Fibroblast of lung (primary cell): ENCODE results near the gene NOL4L. TPM values are rescaled to one million over a fixed set of nuclear protein-coding genes. Genes with fewer than 3 reads are reported as not detected.

Experiments used
- DNase-seq, 2 donors: peaks; one replicate each; pipeline versions ENCODE4 v3.0.0 to v3.0.0-alpha.2; 2010; ENCODE audit warnings: low read depth in 2 of 2
- H2AFZ ChIP-seq: 2 replicates; pipeline ENCODE4 v1.5.1; 2012; ENCODE audit warnings: low read length, control low read depth, inconsistent platforms
- H3K27ac ChIP-seq: 2 replicates; pipeline ENCODE4 v1.5.1; 2011; ENCODE audit warnings: low read length, control low read depth; ENCODE audit not compliant: insufficient read depth
- H3K27me3 ChIP-seq: 2 replicates; pipeline ENCODE4 v1.5.1; 2011; ENCODE audit warnings: mild to moderate bottlenecking, low read length; ENCODE audit not compliant: control insufficient read depth, insufficient read depth
- H3K36me3 ChIP-seq: 2 replicates; pipeline ENCODE4 v1.5.1; 2011; ENCODE audit warnings: low read length; ENCODE audit not compliant: control insufficient read depth, insufficient read depth
- H3K4me1 ChIP-seq: 2 replicates; pipeline ENCODE4 v1.5.1; 2011; ENCODE audit warnings: low read length; ENCODE audit not compliant: control insufficient read depth, insufficient read depth; ENCODE audit errors: extremely low read depth
- H3K4me2 ChIP-seq: 2 replicates; pipeline ENCODE4 v1.5.1; 2011; ENCODE audit warnings: low read length, control low read depth; ENCODE audit not compliant: insufficient read depth; ENCODE audit errors: extremely low read depth
- H3K4me3 ChIP-seq, 4 experiments: fragments of 200-600 bp in 1 of 4; sonication (generic) in 1 of 4; replicated peaks in 1 of 4; 2 replicates each; pipeline ENCODE4 v1.5.1; 2011 to 2016; ENCODE audit warnings: low read length in 4 of 4, low read depth in 3 of 4, mild to moderate bottlenecking in 3 of 4, control low read depth in 2 of 4, inconsistent platforms in 1 of 4, mixed read lengths in 1 of 4; ENCODE audit not compliant: insufficient read depth in 1 of 4; ENCODE audit errors: control extremely low read depth in 1 of 4
- H3K79me2 ChIP-seq: 2 replicates; pipeline ENCODE4 v1.5.1; 2012; ENCODE audit warnings: mild to moderate bottlenecking, low read length, inconsistent platforms; ENCODE audit not compliant: control insufficient read depth, insufficient read depth
- H3K9ac ChIP-seq: 2 replicates; pipeline ENCODE4 v1.5.1; 2011; ENCODE audit warnings: mild to moderate bottlenecking, low read length, control low read depth; ENCODE audit not compliant: insufficient read depth
- H3K9me3 ChIP-seq: 2 replicates; pipeline ENCODE4 v1.5.1; 2012; ENCODE audit warnings: low read depth, low read length; ENCODE audit not compliant: control insufficient read depth, insufficient read depth
- H4K20me1 ChIP-seq: 2 replicates; pipeline ENCODE4 v1.5.1; 2011; ENCODE audit warnings: low read length; ENCODE audit not compliant: control insufficient read depth, insufficient read depth; ENCODE audit errors: extremely low read depth
- CTCF ChIP-seq, 2 donors: IDR thresholded peaks in 1 of 2; conservative IDR thresholded peaks in 1 of 2; 1 replicate in 1 of 2; 2 replicates in 1 of 2; pipeline ENCODE4 v1.5.1; 2011 to 2012; ENCODE audit warnings: low read length in 2 of 2, control low read depth in 1 of 2, inconsistent platforms in 1 of 2, low read depth in 1 of 2, mild to moderate bottlenecking in 1 of 2
- EZH2 ChIP-seq: IDR thresholded peaks from 2 replicates; pipeline ENCODE4 v1.5.1; 2012; ENCODE audit warnings: low read length, control low read depth, mild to moderate bottlenecking; ENCODE audit errors: missing control alignments
- polyA plus RNA-seq, 2 donors: library from polyadenylated mRNA; depleted of rRNA in 1 of 2; stranded (reverse) in 1 of 2; unstranded in 1 of 2; fragments of >200 nt; gene quantifications; 2 replicates each; pipeline ENCODE4 v1.2.1, GENCODE V29; 2011 to 2012; ENCODE audit warnings: missing spikeins in 1 of 2
- total RNA-seq: library from RNA; depleted of rRNA; stranded (reverse); fragments of >200 nt; gene quantifications from 2 replicates; pipeline ENCODE4 v1.2.1, GENCODE V29; 2014

NOL4L gene
- total and polyA plus RNA-seq, 2 donors (not counting 1 experiment from before 2014, with no cell fraction given), result 3.2 to 4.0 TPM

GRCh38 chr20:32612351-32613191 is 27.4 kb upstream of the NOL4L start:
- Histone ChIP-seq H3K9me3 (no peaks in the 10 kb centered on the region), H3K79me2 (no peaks in the 10 kb centered on the region), H2AFZ (no peak overlapping the region), H3K4me1 (no peaks in the 10 kb centered on the region), H4K20me1 (no peaks in the 10 kb centered on the region), H3K27me3 (peaks cover 13% of the 10 kb centered on the region), H3K9ac (no peak overlapping the region), H3K36me3 (no peaks in the 10 kb centered on the region), H3K4me2 (no peak overlapping the region), H3K27ac (no peak overlapping the region), H3K4me3 (no peak overlapping the region)
- DNase-seq, result no peak
- TF ChIP-seq EZH2 (no peak), CTCF (conservative IDR thresholded peaks at IDR 0.05 in 1 of 2, IDR thresholded peaks at IDR 0.05 in 1 of 2; ENCODE audit: low read depth in 1 of 2, low read length in 2 of 2) (no peak)

GRCh38 chr20:32611868-32612267 is 26.7 kb upstream of the NOL4L start:
- H3K79me2 ChIP-seq, result no peaks in the 10 kb centered on the region
- DNase-seq, result no peak
- no peak for TF ChIP-seq CTCF (conservative IDR thresholded peaks at IDR 0.05 in 1 of 2, IDR thresholded peaks at IDR 0.05 in 1 of 2; ENCODE audit: low read depth in 1 of 2, low read length in 2 of 2)
- TF ChIP-seq EZH2, result no peak
- peaks cover 15% of the 10 kb centered on the region for H3K27me3 ChIP-seq
- H3K36me3 ChIP-seq, result no peaks in the 10 kb centered on the region
- H3K9me3 ChIP-seq, result no peaks in the 10 kb centered on the region
- H3K9ac ChIP-seq, result no peak overlapping the region
- H3K4me3 ChIP-seq, result no peak overlapping the region
- no peak overlapping the region for H2AFZ ChIP-seq
- H3K4me1 ChIP-seq, result no peaks in the 10 kb centered on the region
- no peak overlapping the region for H3K27ac ChIP-seq
- no peak overlapping the region for H3K4me2 ChIP-seq
- no peaks in the 10 kb centered on the region for H4K20me1 ChIP-seq

GRCh38 chr20:32611286-32611685 is 26.2 kb upstream of the NOL4L start:
- H3K27me3 ChIP-seq, result peaks cover 18% of the 10 kb centered on the region
- H3K79me2 ChIP-seq, result no peaks in the 10 kb centered on the region
- no peak overlapping the region for H3K4me3 ChIP-seq
- H3K27ac ChIP-seq, result no peak overlapping the region
- DNase-seq, result no peak
- H3K4me2 ChIP-seq, result no peak overlapping the region
- H3K36me3 ChIP-seq, result no peaks in the 10 kb centered on the region
- no peaks in the 10 kb centered on the region for H3K4me1 ChIP-seq
- no peak overlapping the region for H3K9ac ChIP-seq
- no peak for TF ChIP-seq CTCF (conservative IDR thresholded peaks at IDR 0.05 in 1 of 2, IDR thresholded peaks at IDR 0.05 in 1 of 2; ENCODE audit: low read depth in 1 of 2, low read length in 2 of 2)
- TF ChIP-seq EZH2, result no peak
- H4K20me1 ChIP-seq, result no peaks in the 10 kb centered on the region
- H2AFZ ChIP-seq, result no peak overlapping the region
- H3K9me3 ChIP-seq, result no peaks in the 10 kb centered on the region
